HuH-7 (cell line): Measurements from ENCODE around the gene MARF1.
A peak's percentile ranks its signal among the peaks of the same experiment; 100 is the strongest.
"Not testable (repeated sequence)": the region's sequence is repeated elsewhere in the genome, so short reads cannot be mapped to it uniquely, and the experiment has no call there.

ENCODE experiments used
- DNase-seq: peaks from one replicate; pipeline ENCODE4 v3.0.0; 2011; ENCODE audit warnings: low spot score

Gene MARF1, protein sequence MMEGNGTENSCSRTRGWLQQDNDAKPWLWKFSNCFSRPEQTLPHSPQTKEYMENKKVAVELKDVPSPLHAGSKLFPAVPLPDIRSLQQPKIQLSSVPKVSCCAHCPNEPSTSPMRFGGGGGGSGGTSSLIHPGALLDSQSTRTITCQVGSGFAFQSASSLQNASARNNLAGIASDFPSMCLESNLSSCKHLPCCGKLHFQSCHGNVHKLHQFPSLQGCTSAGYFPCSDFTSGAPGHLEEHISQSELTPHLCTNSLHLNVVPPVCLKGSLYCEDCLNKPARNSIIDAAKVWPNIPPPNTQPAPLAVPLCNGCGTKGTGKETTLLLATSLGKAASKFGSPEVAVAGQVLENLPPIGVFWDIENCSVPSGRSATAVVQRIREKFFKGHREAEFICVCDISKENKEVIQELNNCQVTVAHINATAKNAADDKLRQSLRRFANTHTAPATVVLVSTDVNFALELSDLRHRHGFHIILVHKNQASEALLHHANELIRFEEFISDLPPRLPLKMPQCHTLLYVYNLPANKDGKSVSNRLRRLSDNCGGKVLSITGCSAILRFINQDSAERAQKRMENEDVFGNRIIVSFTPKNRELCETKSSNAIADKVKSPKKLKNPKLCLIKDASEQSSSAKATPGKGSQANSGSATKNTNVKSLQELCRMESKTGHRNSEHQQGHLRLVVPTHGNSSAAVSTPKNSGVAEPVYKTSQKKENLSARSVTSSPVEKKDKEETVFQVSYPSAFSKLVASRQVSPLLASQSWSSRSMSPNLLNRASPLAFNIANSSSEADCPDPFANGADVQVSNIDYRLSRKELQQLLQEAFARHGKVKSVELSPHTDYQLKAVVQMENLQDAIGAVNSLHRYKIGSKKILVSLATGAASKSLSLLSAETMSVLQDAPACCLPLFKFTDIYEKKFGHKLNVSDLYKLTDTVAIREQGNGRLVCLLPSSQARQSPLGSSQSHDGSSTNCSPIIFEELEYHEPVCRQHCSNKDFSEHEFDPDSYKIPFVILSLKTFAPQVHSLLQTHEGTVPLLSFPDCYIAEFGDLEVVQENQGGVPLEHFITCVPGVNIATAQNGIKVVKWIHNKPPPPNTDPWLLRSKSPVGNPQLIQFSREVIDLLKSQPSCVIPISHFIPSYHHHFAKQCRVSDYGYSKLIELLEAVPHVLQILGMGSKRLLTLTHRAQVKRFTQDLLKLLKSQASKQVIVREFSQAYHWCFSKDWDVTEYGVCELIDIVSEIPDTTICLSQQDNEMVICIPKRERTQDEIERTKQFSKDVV (N-terminal part only)

GRCh38 chr16:15643048-15643945 is at the start of gene MARF1:
Gene MARF1, minus strand, starts transcription at chr16:15643154. Its CDS starts 3,921 bp downstream, at chr16:15639233.
- DNase-seq = peak; percentile 73

DNA sequence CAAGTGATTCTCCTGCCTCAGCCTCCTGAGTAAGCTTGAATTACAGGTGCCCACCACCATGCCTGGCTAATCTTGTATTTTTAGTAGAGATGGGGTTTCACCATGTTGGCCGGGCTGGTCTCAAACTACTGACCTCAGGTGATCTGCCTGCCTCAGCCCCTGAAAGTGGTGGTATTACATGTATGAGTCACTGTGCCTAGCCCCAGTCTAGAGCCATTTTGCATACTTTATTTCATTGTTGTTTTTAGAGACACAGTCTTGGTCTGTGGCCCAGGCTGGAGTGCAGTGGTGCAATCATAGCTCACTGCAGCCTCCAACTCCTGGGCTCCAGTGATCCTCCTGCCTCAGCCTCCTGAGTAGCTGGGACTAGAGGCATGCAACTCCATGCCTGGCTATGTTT is 49.6 kb upstream of the MARF1 start:
- not testable (repeated sequence) for DNase-seq

GRCh38 chr16:15691046-15691445 is 48.1 kb upstream of the MARF1 start:
- no peak for DNase-seq

GRCh38 chr16:15690296-15690695 is 47.3 kb upstream of the MARF1 start:
- no peak for DNase-seq

GRCh38 chr16:15689290-15689689 is 46.3 kb upstream of the MARF1 start:
- DNase-seq = no peak

DNA sequence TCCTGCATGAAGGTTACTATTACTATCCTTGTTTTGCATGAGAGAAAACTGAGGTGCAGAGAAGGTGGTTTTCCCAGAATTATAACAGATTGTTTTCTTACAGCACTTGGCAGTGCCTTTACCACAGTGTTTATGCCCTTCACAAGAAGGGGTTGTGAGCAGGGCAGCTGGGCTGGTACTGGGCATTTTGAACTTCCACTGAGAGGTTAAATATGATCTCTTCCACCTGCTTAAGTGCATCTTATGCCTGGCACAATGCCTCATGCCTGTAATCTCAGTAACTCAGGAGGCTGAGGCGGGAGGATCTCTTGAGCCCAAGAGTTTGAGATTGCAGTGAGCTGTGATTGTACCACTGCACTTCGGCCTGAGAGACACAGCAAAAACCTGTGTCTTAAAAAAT is 43.3 kb upstream of the MARF1 start:
- DNase-seq = no peak

- peak; percentile 47 for DNase-seq
Measured at GRCh38 chr16:15682105-15682570, 39.2 kb upstream of the MARF1 start.

GRCh38 chr16:15677447-15677846 is 34.5 kb upstream of the MARF1 start:
- DNase-seq = no peak

GRCh38 chr16:15676506-15676905 is 33.6 kb upstream of the MARF1 start:
- DNase-seq = no peak

- DNase-seq = no peak
Measured at GRCh38 chr16:15674571-15674970, 31.6 kb upstream of the MARF1 start.

DNA sequence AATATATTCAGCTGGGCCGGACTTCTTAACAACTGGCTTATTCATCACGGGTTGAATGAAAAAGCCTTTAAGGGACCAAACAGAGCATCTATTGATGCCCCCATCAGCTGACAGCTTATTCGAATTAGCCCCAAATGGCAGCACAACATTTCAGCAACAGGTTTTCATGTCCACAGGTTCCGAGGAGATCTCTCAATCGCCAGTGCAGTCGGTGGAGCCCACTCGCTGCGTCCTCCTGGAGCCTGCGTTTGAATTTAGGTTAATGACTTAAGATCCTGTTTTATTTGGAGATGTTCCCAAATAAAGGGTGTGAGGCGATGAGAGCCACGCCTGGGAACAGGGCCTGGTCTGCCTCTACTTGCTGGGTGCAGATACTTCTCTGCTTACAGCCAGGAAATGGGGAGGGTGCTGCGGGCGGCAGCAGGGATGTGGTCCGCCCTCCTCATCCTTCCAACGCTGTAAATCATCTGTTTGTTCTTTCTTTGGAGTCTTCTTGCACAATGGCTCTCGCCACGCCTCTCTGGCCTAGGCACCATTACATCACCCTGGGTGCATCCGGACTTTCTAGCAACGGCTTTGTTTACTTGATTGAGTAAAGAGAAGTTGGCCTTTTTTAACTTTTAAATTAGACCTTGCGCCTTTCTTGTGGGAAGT is 29.7 kb upstream of the MARF1 start:
- DNase-seq = peak; percentile 85

GRCh38 chr16:15672127-15672513 is 29.2 kb upstream of the MARF1 start:
- DNase-seq = not testable (repeated sequence)

DNA sequence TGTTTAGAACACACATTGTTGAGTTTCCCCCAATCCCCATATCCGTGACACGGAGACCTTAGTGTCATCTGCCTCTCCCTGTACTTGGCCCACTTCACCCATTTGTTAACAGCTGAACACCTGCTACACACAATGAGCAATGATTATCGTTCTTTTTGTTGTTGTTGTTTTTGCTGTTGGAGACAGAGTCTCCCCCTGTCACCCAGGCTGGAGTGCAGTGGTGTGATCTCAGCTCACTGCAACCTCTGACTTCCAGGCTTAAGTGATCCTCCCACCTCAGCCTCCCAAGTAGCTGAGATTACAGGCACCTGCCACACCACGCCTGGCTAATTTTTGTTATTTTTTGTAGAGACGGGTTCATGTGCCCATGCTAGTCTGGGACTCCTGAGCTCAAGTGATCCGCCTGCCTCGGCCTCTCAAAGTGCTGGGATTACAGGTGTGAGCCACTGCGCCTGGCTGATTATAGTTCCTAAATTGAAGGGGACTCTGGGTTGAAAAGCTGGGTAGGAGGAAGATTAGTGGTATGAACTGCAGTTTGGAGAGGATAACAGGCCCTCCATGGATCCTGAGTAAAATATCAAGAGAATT is 28.7 kb upstream of the MARF1 start:
- DNase-seq = no peak

DNA sequence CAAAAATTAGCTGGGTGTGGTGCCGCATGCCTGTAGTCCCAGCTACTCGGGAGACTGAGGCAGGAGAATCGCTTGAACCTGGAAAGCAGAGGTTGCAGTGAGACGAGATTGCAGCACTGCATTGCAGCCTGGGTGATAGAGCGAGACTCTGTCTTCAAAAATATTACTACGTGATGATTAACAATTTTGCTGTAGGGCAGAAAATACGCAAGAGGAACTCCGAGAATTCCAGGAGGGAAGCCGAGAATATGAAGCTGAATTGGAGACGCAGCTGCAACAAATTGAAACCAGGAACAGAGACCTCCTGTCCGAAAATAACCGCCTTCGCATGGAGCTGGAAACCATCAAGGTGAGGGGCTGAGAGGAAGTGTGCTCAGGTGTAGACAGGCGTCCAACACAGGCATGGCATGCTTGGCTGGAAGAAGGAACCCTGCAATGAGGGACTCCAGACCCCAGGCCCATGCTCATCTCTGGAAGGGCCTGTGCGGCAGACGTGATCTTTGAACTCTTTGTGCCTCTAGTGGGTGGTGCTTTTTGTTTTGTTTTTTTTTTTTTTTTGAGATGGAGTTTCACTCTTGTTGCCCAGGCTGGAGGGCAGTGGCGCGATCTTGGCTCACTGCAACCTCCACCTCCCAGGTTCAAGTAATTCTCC is 24.3 kb upstream of the MARF1 start:
- no peak for DNase-seq

DNA sequence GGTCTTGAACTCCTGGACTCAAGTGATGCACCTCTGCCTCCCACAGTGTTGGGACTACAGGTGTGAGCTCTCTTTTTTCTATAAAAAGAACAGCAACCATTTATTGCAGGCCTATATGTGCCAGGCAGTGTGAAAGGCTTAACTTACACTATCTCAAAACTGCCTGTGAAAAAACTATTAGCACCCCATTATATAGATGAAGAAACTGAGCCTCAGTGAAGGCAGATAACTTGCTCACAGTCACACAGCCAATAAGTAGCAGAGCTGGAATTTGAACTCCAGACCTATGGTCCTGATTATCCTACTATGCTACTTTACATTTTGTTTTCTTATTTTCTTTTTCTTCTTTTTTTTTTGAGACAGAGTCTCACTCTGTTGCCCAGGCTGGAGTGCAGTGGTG is 22.2 kb upstream of the MARF1 start:
- DNase-seq = no peak

DNA sequence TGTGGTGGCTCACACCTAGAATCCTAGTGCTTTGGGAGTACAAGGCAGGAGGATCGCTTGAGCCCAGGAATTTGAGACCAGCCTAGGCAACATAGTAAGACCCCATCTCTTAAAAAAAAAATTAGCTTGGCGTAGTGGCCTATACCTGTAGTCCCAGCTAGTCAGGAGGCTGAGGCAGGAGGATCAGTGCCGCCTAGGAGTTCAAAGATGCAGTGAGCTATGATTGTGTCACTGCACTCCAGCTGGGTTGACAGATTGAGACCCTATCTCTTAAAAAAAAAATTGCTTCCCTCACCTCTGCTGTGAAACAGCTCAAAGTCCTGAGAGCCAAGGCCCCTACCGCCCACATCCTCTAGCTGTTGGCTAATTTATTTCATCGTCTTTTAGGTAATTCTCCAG is 17.2 kb upstream of the MARF1 start:
- DNase-seq = no peak

- no peak for DNase-seq
Measured at GRCh38 chr16:15658556-15658955, 15.6 kb upstream of the MARF1 start.

GRCh38 chr16:15658149-15658548 is 15.2 kb upstream of the MARF1 start:
- DNase-seq = no peak

GRCh38 chr16:15655561-15655960 is 12.6 kb upstream of the MARF1 start:
- DNase-seq = not testable (repeated sequence)

GRCh38 chr16:15654591-15654990 is 11.6 kb upstream of the MARF1 start:
- DNase-seq = no peak
